Sigmoid colon (tissue), 7 donors: Measurements from ENCODE around the gene SLC37A4. TPM values are rescaled to one million over a fixed set of nuclear protein-coding genes. Genes with fewer than 3 reads are reported as not detected.

ENCODE experiments used
- DNase-seq: peaks from one replicate; pipeline ENCODE4 v3.0.0-alpha.2; 2019
- H3K27ac ChIP-seq, 4 donors: fragments of 200-600 bp; sonication (generic); one replicate each; pipeline ENCODE4 v1.5.1; 2016 to 2019; ENCODE audit warnings: mild to moderate bottlenecking in 1 of 4
- H3K27me3 ChIP-seq, 3 donors: fragments of 200-600 bp; sonication (generic); one replicate each; pipeline ENCODE4 v1.5.1; 2019; ENCODE audit warnings: mild to moderate bottlenecking in 1 of 3
- H3K36me3 ChIP-seq, 4 donors: fragments of 200-600 bp; sonication (generic); one replicate each; pipeline ENCODE4 v1.5.1; 2016 to 2019
- H3K4me1 ChIP-seq, 4 donors: fragments of 200-600 bp; sonication (generic); one replicate each; pipeline ENCODE4 v1.5.1; 2017 to 2019
- H3K4me3 ChIP-seq, 4 donors: fragments of 200-600 bp; sonication (generic); one replicate each; pipeline ENCODE4 v1.5.1; 2017 to 2019; ENCODE audit warnings: mild to moderate bottlenecking in 2 of 4, moderate library complexity in 1 of 4
- H3K9me3 ChIP-seq, 4 donors: fragments of 200-600 bp in 3 of 4; sonication (generic) in 3 of 4; one replicate each; pipeline versions ENCODE4 v1.5.1 to v1.6.1; 2013 to 2019
- EP300 ChIP-seq, 4 donors: sonication (generic); formaldehyde crosslinking; IDR thresholded peaks; one replicate each; pipeline ENCODE4 v1.6.1; 2017; ENCODE audit warnings: antibody characterized with exemption in 4 of 4
- POLR2A ChIP-seq, 2 donors: fragments of 450-650 bp; IDR thresholded peaks; one replicate each; pipeline ENCODE4 v1.6.1; 2016; ENCODE audit warnings: antibody characterized with exemption in 2 of 2, mild to moderate bottlenecking in 2 of 2, moderate library complexity in 2 of 2
- POLR2AphosphoS5 ChIP-seq, 4 donors: sonication (generic); formaldehyde crosslinking; IDR thresholded peaks; one replicate each; pipeline ENCODE4 v1.6.1; 2017; ENCODE audit warnings: antibody characterized with exemption in 4 of 4
- WGBS, 2 donors: extraction: QIAGEN DNeasy Blood & Tissue Kit; methylation state at CpG; one replicate each; pipeline ENCODE4 v1.1.7; 2013; 5-methylcytosine and 5-hydroxymethylcytosine counted together
- intact Hi-C: fragments of 100-400 bp; cut with DNase I; formaldehyde crosslinking; loops from one replicate; pipeline ENCODE4 v1.15.1; 2023
- polyA plus RNA-seq, 3 donors: library from polyadenylated mRNA; stranded (reverse); fragments of 200-250 nt; gene quantifications; one replicate each; pipeline ENCODE4 v1.2.3, GENCODE V29; 2013
- total RNA-seq, 4 donors: library from RNA; depleted of rRNA; stranded (reverse); fragments of >200 nt; gene quantifications; one replicate each; pipeline ENCODE4 v1.1.0, GENCODE V29; 2016
- TF ChIP-seq, protein P1 (sequence below), 4 experiments: fragments of 450-650 bp in 3 of 4; fragments of 200-600 bp in 1 of 4; IDR thresholded peaks; one replicate each; pipeline ENCODE4 v1.5.1; 2016 to 2019; ENCODE audit warnings: antibody characterized with exemption in 4 of 4, mild to moderate bottlenecking in 3 of 4, moderate library complexity in 2 of 4
- donor health status: healthy with polysubstance abuse.
- donor health status: Bipolar disorder and iron deficiency.
- donor health status: healthy.

The SLC37A4 gene
- total and polyA plus RNA-seq, 7 donors = 8.0 to 31.5 (median 11.1) TPM

DNA sequence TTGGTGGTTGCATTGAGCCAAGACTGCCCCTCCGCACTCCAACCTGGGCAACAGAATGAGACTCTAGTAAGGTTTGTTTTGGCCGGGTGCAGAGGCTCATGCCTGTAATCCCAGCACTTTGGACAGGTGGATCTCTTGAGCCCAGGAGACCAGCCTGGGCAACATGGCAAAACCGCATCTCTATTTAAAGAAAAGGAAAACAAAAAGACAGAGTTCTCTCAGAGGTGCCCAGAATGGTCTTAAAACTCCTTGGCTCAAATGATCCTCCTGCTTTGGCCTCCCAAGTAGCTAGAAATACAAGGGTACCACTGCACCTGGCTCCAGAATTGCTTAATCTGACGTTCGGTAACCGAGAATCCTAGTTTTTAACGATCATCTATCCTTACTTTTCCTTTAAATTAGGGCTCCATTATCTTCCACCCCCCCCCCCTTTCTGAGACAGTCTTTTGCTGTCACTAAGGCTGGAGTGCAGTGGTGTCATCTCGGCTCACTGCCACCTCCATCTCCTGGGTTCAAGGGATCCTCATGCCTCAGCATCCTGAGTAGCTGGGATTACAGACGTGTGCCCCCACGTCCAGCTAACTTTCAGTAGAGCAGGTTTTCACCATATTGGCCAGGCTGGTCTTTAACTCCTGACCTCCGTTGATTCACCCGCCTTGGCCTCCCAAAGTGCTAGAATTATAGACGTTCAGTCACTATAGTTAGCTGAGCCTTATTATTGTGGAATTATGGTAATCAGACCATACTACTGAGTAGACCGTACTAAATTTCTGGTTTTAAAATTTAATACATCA, 14.3 kb downstream of the SLC37A4 start:
- 65 to 81% methylated on average over 14 of the region's 14 CpGs for WGBS, 2 donors
- H3K4me3 ChIP-seq = peak overlapping the region in 1 of 4 donors; percentile 88
- H3K9me3 ChIP-seq = no peaks in the 10 kb centered on the region
- peaks cover 0 to 44% (median 40%) of the 10 kb centered on the region in 4 donors for H3K4me1 ChIP-seq
- H3K36me3 ChIP-seq = peaks cover 26 to 70% (median 40%) of the 10 kb centered on the region in 4 donors
- H3K27ac ChIP-seq = peak overlapping the region; percentile 23 to 98 (median 96)
- DNase-seq = no peak
- TF ChIP-seq, protein P1, sequence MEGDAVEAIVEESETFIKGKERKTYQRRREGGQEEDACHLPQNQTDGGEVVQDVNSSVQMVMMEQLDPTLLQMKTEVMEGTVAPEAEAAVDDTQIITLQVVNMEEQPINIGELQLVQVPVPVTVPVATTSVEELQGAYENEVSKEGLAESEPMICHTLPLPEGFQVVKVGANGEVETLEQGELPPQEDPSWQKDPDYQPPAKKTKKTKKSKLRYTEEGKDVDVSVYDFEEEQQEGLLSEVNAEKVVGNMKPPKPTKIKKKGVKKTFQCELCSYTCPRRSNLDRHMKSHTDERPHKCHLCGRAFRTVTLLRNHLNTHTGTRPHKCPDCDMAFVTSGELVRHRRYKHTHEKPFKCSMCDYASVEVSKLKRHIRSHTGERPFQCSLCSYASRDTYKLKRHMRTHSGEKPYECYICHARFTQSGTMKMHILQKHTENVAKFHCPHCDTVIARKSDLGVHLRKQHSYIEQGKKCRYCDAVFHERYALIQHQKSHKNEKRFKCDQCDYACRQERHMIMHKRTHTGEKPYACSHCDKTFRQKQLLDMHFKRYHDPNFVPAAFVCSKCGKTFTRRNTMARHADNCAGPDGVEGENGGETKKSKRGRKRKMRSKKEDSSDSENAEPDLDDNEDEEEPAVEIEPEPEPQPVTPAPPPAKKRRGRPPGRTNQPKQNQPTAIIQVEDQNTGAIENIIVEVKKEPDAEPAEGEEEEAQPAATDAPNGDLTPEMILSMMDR (IDR thresholded peaks at IDR 0.05) = no peak
- TF ChIP-seq POLR2AphosphoS5 (IDR thresholded peaks at IDR 0.05) (no peak), EP300 (IDR thresholded peaks at IDR 0.05) (no peak), POLR2A (IDR thresholded peaks at IDR 0.05) (no peak)
- H3K27me3 ChIP-seq = no peaks in the 10 kb centered on the region
- intact Hi-C loops = loop anchor here (5.0 kb wide), 1 partner anchor 81 kb away; a partner anchor contains a TSS

DNA sequence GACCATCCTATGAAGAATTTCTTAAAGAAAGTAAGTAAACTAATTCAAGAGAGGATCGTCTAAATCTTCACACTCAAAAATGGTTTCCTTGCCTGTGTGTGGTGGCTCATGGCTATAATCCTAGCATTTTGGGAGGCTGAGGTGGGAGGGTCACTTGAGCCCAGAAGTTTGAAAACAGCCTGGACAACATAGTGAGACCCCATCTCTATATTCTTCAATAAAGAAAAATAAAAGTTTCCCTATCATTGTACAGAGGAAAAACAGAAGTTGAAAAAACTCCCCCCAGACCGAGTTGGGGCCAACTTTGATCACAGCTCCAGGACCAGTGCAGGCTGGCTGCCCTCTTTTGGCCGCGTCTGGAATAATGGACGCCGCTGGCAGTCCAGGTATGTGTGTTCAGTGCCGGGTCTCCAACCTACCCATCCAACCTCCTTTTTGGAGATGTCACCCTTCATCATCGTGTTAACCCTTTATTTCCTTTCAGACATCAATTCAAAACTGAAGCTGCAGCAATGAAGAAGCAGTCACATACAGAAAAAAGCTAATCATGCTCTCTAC, 15.5 kb downstream of the SLC37A4 start:
- H3K36me3 ChIP-seq = peaks cover 33 to 67% (median 50%) of the 10 kb centered on the region in 4 donors
- no peak for TF ChIP-seq POLR2A (IDR thresholded peaks at IDR 0.05)
- TF ChIP-seq EP300 (IDR thresholded peaks at IDR 0.05) = no peak
- TF ChIP-seq POLR2AphosphoS5 (IDR thresholded peaks at IDR 0.05) = no peak
- peak; percentile 7 for DNase-seq
- H3K27me3 ChIP-seq = no peaks in the 10 kb centered on the region
- no peak overlapping the region for H3K4me3 ChIP-seq
- no peaks in the 10 kb centered on the region for H3K9me3 ChIP-seq
- H3K27ac ChIP-seq = no peak overlapping the region
- H3K4me1 ChIP-seq = peaks cover 0 to 31% (median 29%) of the 10 kb centered on the region in 4 donors
- WGBS, 2 donors = 55 to 75% methylated on average over 8 of the region's 8 CpGs
- intact Hi-C loops = loop anchor here (5.0 kb wide), 1 partner anchor 82 kb away; a partner anchor contains a TSS

DNA sequence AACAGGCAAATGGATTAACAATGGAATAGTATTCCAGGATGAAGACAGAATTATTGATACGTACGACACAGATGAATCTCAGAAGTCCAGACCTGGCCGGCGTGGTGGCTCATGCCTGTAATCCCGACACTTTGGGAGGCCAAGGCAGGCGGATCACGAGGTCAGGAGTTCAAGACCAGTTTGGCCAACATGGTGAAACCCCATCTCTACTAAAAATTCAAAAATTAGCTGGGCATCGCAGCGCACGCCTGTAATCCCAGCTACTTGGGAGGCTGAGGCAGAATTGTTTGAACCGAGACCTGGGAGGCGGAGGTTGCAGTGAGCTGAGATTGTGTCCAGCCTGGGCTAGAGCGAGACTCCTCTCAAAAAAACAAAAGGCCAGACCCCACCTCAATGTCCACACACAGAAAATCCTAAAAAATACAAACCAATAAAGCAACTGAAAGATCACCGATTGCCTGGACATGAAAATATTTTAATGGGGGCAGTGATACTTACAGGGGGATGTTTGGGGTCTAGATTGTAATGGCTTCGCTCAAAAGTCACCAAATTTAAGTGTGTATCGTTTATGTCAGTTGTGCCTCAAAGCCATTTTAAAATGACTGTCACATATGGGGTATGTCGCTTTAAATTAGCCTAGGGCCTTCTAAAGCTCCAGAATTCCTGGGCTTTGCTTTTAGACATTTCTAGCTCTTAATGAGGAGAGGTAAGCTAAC, 16.3 kb downstream of the SLC37A4 start:
- no peak for TF ChIP-seq POLR2A (IDR thresholded peaks at IDR 0.05)
- TF ChIP-seq POLR2AphosphoS5 (IDR thresholded peaks at IDR 0.05) = no peak
- TF ChIP-seq, protein P1 (IDR thresholded peaks at IDR 0.05) = no peak
- TF ChIP-seq EP300 (IDR thresholded peaks at IDR 0.05) = no peak
- Histone ChIP-seq H3K9me3 (no peaks in the 10 kb centered on the region), H3K4me1 (peaks cover 0 to 24% (median 21%) of the 10 kb centered on the region in 4 donors), H3K4me3 (no peak overlapping the region), H3K27ac (no peak overlapping the region), H3K27me3 (no peaks in the 10 kb centered on the region), H3K36me3 (peaks cover 33 to 70% (median 52%) of the 10 kb centered on the region in 4 donors)
- WGBS, 2 donors = 95 to 96% methylated on average over 17 of the region's 17 CpGs
- no peak for DNase-seq
- intact Hi-C loops = no loop called here

DNA sequence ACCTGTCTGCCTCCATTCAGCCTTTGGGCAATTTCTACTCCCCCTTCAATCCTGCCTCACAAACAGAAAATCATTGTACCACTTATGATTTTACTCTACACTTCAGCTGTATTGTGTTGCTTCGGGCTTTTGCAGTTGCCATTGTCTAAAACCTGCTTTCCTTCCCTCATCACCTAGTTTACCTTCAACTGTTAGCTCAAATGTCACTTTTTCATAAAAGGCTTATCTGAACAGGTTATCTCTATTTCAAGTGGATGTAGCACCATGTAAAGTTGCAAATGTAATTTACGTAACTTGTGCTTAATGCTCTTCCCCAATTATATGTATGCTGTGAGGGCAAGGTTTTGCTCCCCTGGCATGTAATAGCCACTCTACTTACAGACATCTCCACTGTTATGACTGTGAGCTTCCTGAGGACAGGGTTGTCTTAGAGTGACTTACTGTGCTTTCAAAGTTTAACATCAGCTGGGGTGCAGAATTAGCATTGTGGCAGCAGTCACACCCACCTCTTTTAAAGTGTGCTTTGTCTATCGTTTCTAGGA, 18.0 kb downstream of the SLC37A4 start:
- no peak overlapping the region for H3K4me3 ChIP-seq
- no peaks in the 10 kb centered on the region for H3K9me3 ChIP-seq
- H3K27me3 ChIP-seq = no peaks in the 10 kb centered on the region
- H3K36me3 ChIP-seq = peaks cover 33 to 84% (median 55%) of the 10 kb centered on the region in 4 donors
- H3K4me1 ChIP-seq = peaks cover 0 to 21% (median 19%) of the 10 kb centered on the region in 4 donors
- no peak for DNase-seq
- WGBS, 2 donors = 83 to 90% methylated on average over 3 of the region's 3 CpGs
- intact Hi-C loops = no loop called here
- H3K27ac ChIP-seq = no peak overlapping the region
- TF ChIP-seq POLR2AphosphoS5 (IDR thresholded peaks at IDR 0.05) (no peak), EP300 (IDR thresholded peaks at IDR 0.05) (no peak), POLR2A (IDR thresholded peaks at IDR 0.05) (no peak)
- TF ChIP-seq, protein P1 (IDR thresholded peaks at IDR 0.05) = no peak
